Amniotic stem cell (primary cell): ENCODE measurements around the gene SAG.

Source experiments
- DNase-seq: peaks from one replicate; lab custom pipeline; 2025; lab: John Stamatoyannopoulos, UW

Gene SAG

GRCh38 chr2:233380132-233380895 lies 72.7 kb downstream of the SAG start:
- no peak for DNase-seq

- no peak for DNase-seq
Observed at GRCh38 chr2:233380995-233381637, 73.5 kb downstream of the SAG start.

GRCh38 chr2:233381638-233381995 lies 74.0 kb downstream of the SAG start:
- no peak for DNase-seq

GRCh38 chr2:233384015-233384414 lies 76.4 kb downstream of the SAG start:
- DNase-seq: no peak

- DNase-seq: no peak
Observed at GRCh38 chr2:233384811-233385488, 77.3 kb downstream of the SAG start.

GRCh38 chr2:233385489-233386044 lies 78.0 kb downstream of the SAG start:
- DNase-seq: no peak

GRCh38 chr2:233386382-233387041 lies 78.9 kb downstream of the SAG start:
- DNase-seq: no peak

- DNase-seq: no peak
Observed at GRCh38 chr2:233387225-233387624, 79.6 kb downstream of the SAG start.

- peak; percentile 84 for DNase-seq
Observed at GRCh38 chr2:233387667-233388528, 80.3 kb downstream of the SAG start.

- DNase-seq: no peak
Observed at GRCh38 chr2:233389601-233390125, 82.0 kb downstream of the SAG start.

GRCh38 chr2:233395687-233396086 lies 88.1 kb downstream of the SAG start:
- DNase-seq: no peak
